Activated T-cell treated with anti-CD3 and anti-CD28 coated beads, Interleukin-2, amount 50 U/mL, for 72 hours (primary cell): ENCODE measurements around the gene ACVR1. TPM values are rescaled to one million over a fixed set of nuclear protein-coding genes. Genes with fewer than 3 reads are reported as not detected.
"Not testable (repeated sequence)": the region's sequence is repeated elsewhere in the genome, so short reads cannot be mapped to it uniquely, and the experiment has no call there.

ENCODE experiments used
- ATAC-seq, 2 donors: fragments of 150-1000 bp; cut with Tn5 transposase; replicated peaks in 1 of 2; 2 replicates each; pipeline ENCODE4 v1.10.0; 2021; ENCODE audit warnings: moderate library complexity in 2 of 2, mild to moderate bottlenecking in 1 of 2
- DNase-seq, 2 donors: peaks; one replicate each; pipeline ENCODE4 v3.0.0; 2021 to 2022; ENCODE audit warnings: mixed read lengths in 1 of 2
- H3K27ac Mint-ChIP-seq: one replicate; pipeline ENCODE4 v1.8.0; 2022; ENCODE audit warnings: mild to moderate bottlenecking, moderate library complexity, mixed read lengths
- H3K27me3 Mint-ChIP-seq: one replicate; pipeline ENCODE4 v1.8.0; 2022; ENCODE audit warnings: low read depth, mixed read lengths
- H3K36me3 Mint-ChIP-seq, 2 donors: one replicate each; pipeline ENCODE4 v1.8.0; 2022; ENCODE audit warnings: mixed read lengths in 2 of 2, mild to moderate bottlenecking in 1 of 2; ENCODE audit not compliant: insufficient read depth in 2 of 2
- H3K4me1 Mint-ChIP-seq: one replicate; pipeline ENCODE4 v1.8.0; 2022; ENCODE audit warnings: low read depth, mixed read lengths
- H3K4me3 Mint-ChIP-seq, 2 donors: one replicate each; pipeline ENCODE4 v1.8.0; 2022; ENCODE audit warnings: mild to moderate bottlenecking in 2 of 2, mixed read lengths in 2 of 2, moderate library complexity in 2 of 2
- H3K9me3 Mint-ChIP-seq, 2 donors: one replicate each; pipeline ENCODE4 v1.8.0; 2022; ENCODE audit warnings: mixed read lengths in 2 of 2
- total RNA-seq, 2 donors: library from RNA; stranded (reverse); gene quantifications; one replicate each; pipeline ENCODE4 v1.2.3, GENCODE V29; 2022

The ACVR1 gene
- total RNA-seq, 2 donors from 2014 or later: 28.3 to 29.7 TPM

GRCh38 chr2:157704653-157705052, 171.5 kb downstream of the ACVR1 start:
- not testable (repeated sequence) for H3K27me3 Mint-ChIP-seq, H3K4me3 Mint-ChIP-seq, ATAC-seq, H3K4me1 Mint-ChIP-seq, DNase-seq, H3K27ac Mint-ChIP-seq
- H3K9me3 Mint-ChIP-seq: peaks cover 12 to 15% of the 10 kb centered on the region in 2 donors
- H3K36me3 Mint-ChIP-seq: peaks cover 5 to 12% of the 10 kb centered on the region in 2 donors

- not testable (repeated sequence) for H3K27me3 Mint-ChIP-seq, DNase-seq, H3K4me3 Mint-ChIP-seq, H3K27ac Mint-ChIP-seq, H3K4me1 Mint-ChIP-seq, ATAC-seq
- Mint-ChIP-seq H3K36me3 (peaks cover 4 to 11% of the 10 kb centered on the region in 2 donors), H3K9me3 (peaks cover 9 to 12% of the 10 kb centered on the region in 2 donors)
Observed at GRCh38 chr2:157704148-157704547, 172.0 kb downstream of the ACVR1 start.

GRCh38 chr2:157699806-157700205, 176.3 kb downstream of the ACVR1 start:
- H3K27ac Mint-ChIP-seq: no peak overlapping the region
- no peak for DNase-seq

GRCh38 chr2:157699009-157699408, 177.1 kb downstream of the ACVR1 start:
- DNase-seq: no peak
- Mint-ChIP-seq H3K27ac (no peak overlapping the region), H3K36me3 (peaks cover 0 to 9% of the 10 kb centered on the region in 2 donors), H3K4me1 (no peaks in the 10 kb centered on the region), H3K4me3 (no peak overlapping the region), H3K27me3 (no peaks in the 10 kb centered on the region), H3K9me3 (peaks cover 6% of the 10 kb centered on the region in 2 donors)
- ATAC-seq: no peak

More at GRCh38 chr2:157699806-157700205, 176.3 kb downstream of the ACVR1 start:
- Mint-ChIP-seq H3K4me3 (no peak overlapping the region), H3K4me1 (no peaks in the 10 kb centered on the region), H3K36me3 (peaks cover 0 to 9% of the 10 kb centered on the region in 2 donors), H3K27me3 (no peaks in the 10 kb centered on the region), H3K9me3 (peaks cover 6% of the 10 kb centered on the region in 2 donors)
- no peak for ATAC-seq

GRCh38 chr2:157698430-157698829, 177.7 kb downstream of the ACVR1 start:
- Mint-ChIP-seq H3K27me3 (no peaks in the 10 kb centered on the region), H3K4me1 (no peaks in the 10 kb centered on the region), H3K27ac (no peak overlapping the region), H3K36me3 (peaks cover 0 to 9% of the 10 kb centered on the region in 2 donors), H3K4me3 (no peak overlapping the region), H3K9me3 (peaks cover 6% of the 10 kb centered on the region in 2 donors)
- DNase-seq (no peak), ATAC-seq (no peak)

- ATAC-seq (no peak), DNase-seq (no peak)
- Mint-ChIP-seq H3K27ac (no peak overlapping the region), H3K4me3 (no peak overlapping the region), H3K4me1 (no peaks in the 10 kb centered on the region), H3K36me3 (peaks cover 0 to 6% of the 10 kb centered on the region in 2 donors), H3K9me3 (peaks cover 2 to 4% of the 10 kb centered on the region in 2 donors), H3K27me3 (no peaks in the 10 kb centered on the region)
Observed at GRCh38 chr2:157696036-157696435, 180.1 kb downstream of the ACVR1 start.

- Mint-ChIP-seq H3K27ac (no peak overlapping the region), H3K9me3 (peaks cover 0 to 3% of the 10 kb centered on the region in 2 donors), H3K4me1 (no peaks in the 10 kb centered on the region), H3K36me3 (no peaks in the 10 kb centered on the region), H3K4me3 (no peak overlapping the region), H3K27me3 (no peaks in the 10 kb centered on the region)
- DNase-seq: no peak
- ATAC-seq: no peak
Observed at GRCh38 chr2:157692768-157693167, 183.4 kb downstream of the ACVR1 start.

- no peak overlapping the region for H3K27ac Mint-ChIP-seq
- no peaks in the 10 kb centered on the region for H3K4me1 Mint-ChIP-seq
- H3K27me3 Mint-ChIP-seq: peaks cover 5% of the 10 kb centered on the region
- DNase-seq (no peak), ATAC-seq (no peak)
- H3K4me3 Mint-ChIP-seq: no peak overlapping the region
- no peaks in the 10 kb centered on the region for H3K36me3 Mint-ChIP-seq
- peaks cover 0 to 3% of the 10 kb centered on the region in 2 donors for H3K9me3 Mint-ChIP-seq
Observed at GRCh38 chr2:157691695-157692094, 184.4 kb downstream of the ACVR1 start.

GRCh38 chr2:157691131-157691530, 185.0 kb downstream of the ACVR1 start:
- H3K4me3 Mint-ChIP-seq: no peak overlapping the region
- ATAC-seq (no peak), DNase-seq (no peak)
- H3K36me3 Mint-ChIP-seq: no peaks in the 10 kb centered on the region
- peaks cover 0 to 3% of the 10 kb centered on the region in 2 donors for H3K9me3 Mint-ChIP-seq
- H3K27ac Mint-ChIP-seq: no peak overlapping the region
- peaks cover 11% of the 10 kb centered on the region for H3K27me3 Mint-ChIP-seq
- no peaks in the 10 kb centered on the region for H3K4me1 Mint-ChIP-seq

Other genes with a start within 250 kb of the ACVR1 start
- 1 to 10 TPM; 2.3 to 3.6 TPM for gene ACVR1C, start 247.5 kb downstream of the ACVR1 start, total RNA-seq
- not detected for gene UPP2, start 225.5 kb upstream of the ACVR1 start, total RNA-seq